Natural killer cell (primary cell): ENCODE measurements around the gene SMARCC1. TPM values are rescaled to one million over a fixed set of nuclear protein-coding genes. Genes with fewer than 3 reads are reported as not detected.
A peak's percentile ranks its signal among the peaks of the same experiment; 100 is the strongest.

Experiments
- ATAC-seq, 3 donors: fragments of 150-1000 bp in 2 of 3; fragments of 200-7000 bp in 1 of 3; cut with Tn5 transposase; 1 replicate in 1 of 3; 2 replicates in 2 of 3; pipeline ENCODE4 v1.10.0; 2021; ENCODE audit warnings: mild to moderate bottlenecking in 2 of 3, moderate library complexity in 2 of 3
- DNase-seq, 2 donors: peaks; one replicate each; pipeline versions ENCODE4 v3.0.0 to v3.0.0-alpha.2; 2013 to 2021; ENCODE audit warnings: mixed read lengths in 1 of 2
- H3K27ac ChIP-seq: one replicate; pipeline ENCODE4 v1.5.1; 2013; ENCODE audit warnings: mild to moderate bottlenecking, low read length
- H3K27me3 ChIP-seq: one replicate; pipeline ENCODE4 v1.6.1; 2013; ENCODE audit warnings: low read length; ENCODE audit not compliant: control insufficient read depth, insufficient read depth
- H3K36me3 ChIP-seq: one replicate; pipeline ENCODE4 v1.6.1; 2013; ENCODE audit warnings: low read length; ENCODE audit not compliant: control insufficient read depth, insufficient read depth
- H3K4me1 ChIP-seq: one replicate; pipeline ENCODE4 v1.6.1; 2013; ENCODE audit warnings: low read length; ENCODE audit not compliant: control insufficient read depth, insufficient read depth
- H3K4me3 ChIP-seq: one replicate; pipeline ENCODE4 v1.5.1; 2013; ENCODE audit warnings: low read length
- H3K9me3 ChIP-seq: one replicate; pipeline ENCODE4 v1.6.1; 2013; ENCODE audit warnings: low read length; ENCODE audit not compliant: control insufficient read depth, insufficient read depth
- H3K27ac Mint-ChIP-seq, 2 donors: one replicate each; pipeline ENCODE4 v1.8.0; 2022; ENCODE audit warnings: mild to moderate bottlenecking in 2 of 2, mixed read lengths in 2 of 2, moderate library complexity in 1 of 2
- H3K27me3 Mint-ChIP-seq, 2 donors: one replicate each; pipeline ENCODE4 v1.8.0; 2022; ENCODE audit warnings: low read depth in 2 of 2, mixed read lengths in 2 of 2
- H3K36me3 Mint-ChIP-seq: one replicate; pipeline ENCODE4 v1.8.0; 2022; ENCODE audit warnings: mixed read lengths
- H3K4me1 Mint-ChIP-seq, 2 donors: one replicate each; pipeline ENCODE4 v1.8.0; 2022; ENCODE audit warnings: mixed read lengths in 2 of 2
- H3K4me3 Mint-ChIP-seq: one replicate; pipeline ENCODE4 v1.8.0; 2022; ENCODE audit warnings: mild to moderate bottlenecking, moderate library complexity, mixed read lengths
- H3K9me3 Mint-ChIP-seq, 2 donors: one replicate each; pipeline ENCODE4 v1.8.0; 2022; ENCODE audit warnings: mixed read lengths in 2 of 2
- WGBS: methylation state at CpG from one replicate; pipeline ENCODE4 v1.1.7; 2013; ENCODE audit warnings: missing lambda C conversion rate; ENCODE audit not compliant: insufficient coverage; 5-methylcytosine and 5-hydroxymethylcytosine counted together
- intact Hi-C: fragments of 100-400 bp; cut with micrococcal nuclease; formaldehyde crosslinking; loops from one replicate; pipeline ENCODE4 v1.14.2; 2022
- total RNA-seq, 4 donors: library from RNA; stranded (reverse); fragments of 120-200 nt in 1 of 4; gene quantifications; one replicate each; pipeline versions ENCODE4 v1.2.3 to v1.2.4, GENCODE V29; 2013 to 2022
- TF ChIP-seq, protein P1 (sequence below): fragments of 200-600 bp; IDR thresholded peaks from one replicate; pipeline ENCODE4 v1.8.0; 2022; ENCODE audit warnings: antibody characterized with exemption

SMARCC1 gene
- total RNA-seq, 3 donors from 2014 or later (not counting 1 experiment from before 2014, with no cell fraction given), result 96.1 to 108 (median 102) TPM

DNA sequence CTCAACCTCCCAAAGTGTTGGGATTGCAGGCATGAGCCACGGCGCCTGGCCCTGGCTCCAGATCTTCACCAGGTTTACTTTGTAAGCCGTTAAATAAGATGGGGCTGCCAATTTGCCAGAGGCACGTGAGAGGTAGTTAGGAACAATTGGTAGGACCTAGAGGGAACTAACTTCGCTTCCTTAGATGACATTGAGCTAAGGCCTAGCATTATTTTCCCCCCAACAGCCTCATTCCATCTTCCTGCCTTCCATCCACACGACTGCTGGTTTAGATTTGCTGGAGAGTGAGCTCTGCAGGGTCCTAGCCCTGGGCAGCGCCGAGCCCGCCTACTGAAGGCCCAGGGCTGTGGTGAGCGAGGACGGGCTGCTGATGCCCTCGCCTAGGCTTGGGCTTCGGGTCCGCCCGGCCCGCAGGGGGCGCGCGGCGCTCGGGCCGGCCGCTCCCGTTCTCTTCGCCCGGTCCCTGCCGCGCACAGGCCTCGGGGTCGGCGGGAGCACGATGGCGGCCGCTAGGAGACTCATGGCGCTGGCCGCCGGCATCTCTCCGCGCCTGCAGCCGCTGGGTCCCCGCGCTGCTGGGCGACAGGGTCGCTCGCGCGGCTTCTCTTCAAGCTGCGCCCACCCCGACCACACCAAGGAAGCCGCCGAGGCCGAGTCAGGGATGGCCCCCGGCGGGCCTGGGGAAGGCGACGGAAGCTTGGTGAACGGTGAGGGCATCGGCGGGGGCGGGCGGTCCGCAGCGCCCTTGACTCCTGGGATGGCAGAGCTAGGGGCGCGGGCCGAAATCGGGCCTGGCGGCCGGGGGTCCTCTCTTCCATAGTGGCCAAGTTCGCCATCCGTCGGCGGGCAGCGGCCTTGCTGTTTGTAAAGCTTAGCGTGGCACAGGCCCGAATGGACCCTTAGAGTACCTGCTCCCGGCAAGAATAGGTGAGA, 43.1 kb upstream of the SMARCC1 start:
- TF ChIP-seq, protein P1, sequence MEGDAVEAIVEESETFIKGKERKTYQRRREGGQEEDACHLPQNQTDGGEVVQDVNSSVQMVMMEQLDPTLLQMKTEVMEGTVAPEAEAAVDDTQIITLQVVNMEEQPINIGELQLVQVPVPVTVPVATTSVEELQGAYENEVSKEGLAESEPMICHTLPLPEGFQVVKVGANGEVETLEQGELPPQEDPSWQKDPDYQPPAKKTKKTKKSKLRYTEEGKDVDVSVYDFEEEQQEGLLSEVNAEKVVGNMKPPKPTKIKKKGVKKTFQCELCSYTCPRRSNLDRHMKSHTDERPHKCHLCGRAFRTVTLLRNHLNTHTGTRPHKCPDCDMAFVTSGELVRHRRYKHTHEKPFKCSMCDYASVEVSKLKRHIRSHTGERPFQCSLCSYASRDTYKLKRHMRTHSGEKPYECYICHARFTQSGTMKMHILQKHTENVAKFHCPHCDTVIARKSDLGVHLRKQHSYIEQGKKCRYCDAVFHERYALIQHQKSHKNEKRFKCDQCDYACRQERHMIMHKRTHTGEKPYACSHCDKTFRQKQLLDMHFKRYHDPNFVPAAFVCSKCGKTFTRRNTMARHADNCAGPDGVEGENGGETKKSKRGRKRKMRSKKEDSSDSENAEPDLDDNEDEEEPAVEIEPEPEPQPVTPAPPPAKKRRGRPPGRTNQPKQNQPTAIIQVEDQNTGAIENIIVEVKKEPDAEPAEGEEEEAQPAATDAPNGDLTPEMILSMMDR, result peak; percentile 88
- peak overlapping the region; percentile 89 for H3K4me3 Mint-ChIP-seq
- Histone ChIP-seq H3K9me3 (no peaks in the 10 kb centered on the region), H3K4me1 (peaks cover 19% of the 10 kb centered on the region), H3K4me3 (peak overlapping the region; percentile 90), H3K27ac (peak overlapping the region; percentile 52), H3K27me3 (no peaks in the 10 kb centered on the region), H3K36me3 (peaks cover 18% of the 10 kb centered on the region)
- no peaks in the 10 kb centered on the region for H3K36me3 Mint-ChIP-seq
- H3K9me3 Mint-ChIP-seq, result no peaks in the 10 kb centered on the region
- peaks cover 18 to 24% of the 10 kb centered on the region in 2 donors for H3K4me1 Mint-ChIP-seq
- peak overlapping the region; percentile 58 to 90 for H3K27ac Mint-ChIP-seq
- 3% methylated on average over 76 of the region's 77 CpGs for WGBS
- H3K27me3 Mint-ChIP-seq, result no peaks in the 10 kb centered on the region
- ATAC-seq (peak; percentile 98 to 99 (median 99)), DNase-seq (peak; percentile 80 to 91)
- intact Hi-C loops, result loop anchor here (1.0 kb wide), 2 partner anchors 165 to 303 kb away; no protein-coding TSS in a partner anchor

DNA sequence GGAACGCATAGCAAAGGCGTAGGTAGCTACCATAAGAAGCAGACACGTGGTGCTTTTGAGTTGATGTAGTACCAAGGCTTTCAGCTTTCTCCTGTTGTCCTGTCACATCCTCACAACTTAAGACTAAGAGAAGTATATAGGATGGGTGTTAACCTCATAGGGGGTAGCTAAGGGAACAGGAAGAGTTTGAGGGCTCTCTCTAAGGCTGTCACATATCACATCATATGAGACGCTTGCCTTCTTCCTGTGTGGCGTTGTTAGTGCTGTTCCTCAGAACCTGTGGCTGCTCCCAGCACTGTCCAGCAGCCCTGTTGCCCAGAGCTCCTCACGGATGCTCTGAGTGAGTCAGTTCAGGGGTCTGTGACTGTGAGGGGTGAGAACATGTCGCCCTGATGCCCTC, 35.9 kb upstream of the SMARCC1 start:
- Histone ChIP-seq H3K27ac (no peak overlapping the region), H3K27me3 (no peaks in the 10 kb centered on the region), H3K4me1 (no peaks in the 10 kb centered on the region), H3K4me3 (no peak overlapping the region), H3K36me3 (peaks cover 20% of the 10 kb centered on the region), H3K9me3 (no peaks in the 10 kb centered on the region)
- intact Hi-C loops, result no loop called here
- Mint-ChIP-seq H3K9me3 (no peaks in the 10 kb centered on the region), H3K36me3 (no peaks in the 10 kb centered on the region), H3K27me3 (no peaks in the 10 kb centered on the region), H3K4me1 (peaks cover 10 to 11% of the 10 kb centered on the region in 2 donors), H3K4me3 (no peak overlapping the region), H3K27ac (peak overlapping the region; percentile 43 to 58)
- TF ChIP-seq, protein P1, result no peak
- WGBS, result 86% methylated on average over 6 of the region's 7 CpGs
- ATAC-seq (peak; percentile 34 to 71 (median 46)), DNase-seq (no peak)

DNA sequence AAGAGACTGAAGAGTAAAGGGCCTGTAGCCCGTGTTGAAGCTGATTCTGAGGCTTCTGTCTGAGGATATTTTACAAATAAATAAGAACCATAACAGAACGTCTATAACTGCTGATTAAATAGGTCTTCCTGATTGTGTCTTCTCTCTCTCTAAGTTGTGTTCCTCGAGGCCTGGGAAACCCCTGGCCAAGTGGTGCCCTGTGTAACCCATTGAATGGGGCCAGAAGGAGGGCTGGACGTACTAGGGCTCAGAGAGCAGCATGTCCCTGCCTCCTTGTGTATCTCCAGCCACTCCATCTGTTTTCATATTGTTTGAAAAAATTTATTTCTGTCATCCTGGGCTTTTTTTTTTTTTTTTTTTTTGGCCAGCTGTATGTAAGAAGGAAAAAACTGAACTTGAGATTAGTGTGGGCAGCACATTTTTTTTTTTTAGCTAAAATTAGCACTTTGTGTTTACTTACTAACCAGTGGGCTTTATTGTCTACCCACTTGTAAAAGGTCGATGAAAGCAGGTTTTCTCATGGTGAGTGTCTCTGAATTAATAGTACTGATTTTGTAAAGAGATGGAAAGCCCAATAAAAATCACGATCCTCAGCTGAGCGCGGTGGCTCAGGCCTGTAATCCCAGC, 32.0 kb upstream of the SMARCC1 start:
- no peaks in the 10 kb centered on the region for H3K9me3 Mint-ChIP-seq
- peaks cover 13 to 15% of the 10 kb centered on the region in 2 donors for H3K4me1 Mint-ChIP-seq
- H3K36me3 ChIP-seq, result peaks cover 36% of the 10 kb centered on the region
- H3K4me3 ChIP-seq, result no peak overlapping the region
- H3K27ac ChIP-seq, result no peak overlapping the region
- no peaks in the 10 kb centered on the region for H3K27me3 Mint-ChIP-seq
- no peak overlapping the region for H3K4me3 Mint-ChIP-seq
- H3K27me3 ChIP-seq, result no peaks in the 10 kb centered on the region
- H3K27ac Mint-ChIP-seq, result no peak overlapping the region
- ATAC-seq (no peak), DNase-seq (no peak)
- TF ChIP-seq, protein P1, result no peak
- peaks cover 7% of the 10 kb centered on the region for H3K36me3 Mint-ChIP-seq
- no peaks in the 10 kb centered on the region for H3K4me1 ChIP-seq
- WGBS, result 85% methylated on average over 7 of the region's 8 CpGs
- intact Hi-C loops, result no loop called here
- no peaks in the 10 kb centered on the region for H3K9me3 ChIP-seq
